Thyroid gland (tissue), 4 donors: ENCODE measurements around the gene TSPAN5. TPM values are rescaled to one million over a fixed set of nuclear protein-coding genes. Genes with fewer than 3 reads are reported as not detected.

Experiments used
- DNase-seq, 2 donors: peaks; one replicate each; pipeline ENCODE4 v3.0.0-alpha.2; 2019
- H3K27ac ChIP-seq, 3 donors: fragments of 200-600 bp; sonication (generic); 1 replicate in 2 of 3; 2 replicates in 1 of 3; pipeline ENCODE4 v1.5.1; 2016 to 2019; ENCODE audit warnings: mild to moderate bottlenecking in 1 of 3, moderate library complexity in 1 of 3
- H3K27me3 ChIP-seq: fragments of 200-600 bp; sonication (generic); one replicate; pipeline ENCODE4 v1.5.1; 2019
- H3K36me3 ChIP-seq, 2 donors: fragments of 200-600 bp; sonication (generic); one replicate each; pipeline ENCODE4 v1.5.1; 2016 to 2019
- H3K4me1 ChIP-seq, 2 donors: fragments of 200-600 bp; sonication (generic); one replicate each; pipeline ENCODE4 v1.5.1; 2017 to 2019
- H3K4me3 ChIP-seq, 3 donors: fragments of 200-600 bp; sonication (generic); replicated peaks in 1 of 3; 1 replicate in 2 of 3; 2 replicates in 1 of 3; pipeline ENCODE4 v1.5.1; 2016; ENCODE audit warnings: mild to moderate bottlenecking in 1 of 3
- H3K9me3 ChIP-seq: fragments of 200-600 bp; sonication (generic); one replicate; pipeline ENCODE4 v1.5.1; 2017
- CTCF ChIP-seq, 6 experiments: fragments of 200-600 bp in 3 of 6; fragments of 450-650 bp in 3 of 6; sonication (generic) in 3 of 6; IDR thresholded peaks; one replicate each; pipeline ENCODE4 v1.5.1; 2016 to 2019; ENCODE audit warnings: antibody characterized with exemption in 6 of 6, mild to moderate bottlenecking in 2 of 6, inconsistent platforms in 1 of 6, moderate library complexity in 1 of 6
- POLR2A ChIP-seq, 2 donors: fragments of 450-650 bp; IDR thresholded peaks; one replicate each; pipeline ENCODE4 v1.6.1; 2017; ENCODE audit warnings: antibody characterized with exemption in 2 of 2, mild to moderate bottlenecking in 2 of 2, moderate library complexity in 1 of 2
- WGBS, 2 donors: methylation state at CpG; one replicate each; pipeline ENCODE4 v1.1.5; 2017; 5-methylcytosine and 5-hydroxymethylcytosine counted together
- intact Hi-C: fragments of 100-400 bp; cut with DNase I; formaldehyde crosslinking; loops from one replicate; pipeline ENCODE4 v1.15.1; 2023
- total RNA-seq, 4 donors: library from RNA; depleted of rRNA; stranded (reverse); fragments of >200 nt; gene quantifications; one replicate each; pipeline ENCODE4 v1.2.3, GENCODE V29; 2016

TSPAN5 gene
- total RNA-seq, 4 donors from 2014 or later: 26.4 to 48.0 (median 29.1) TPM

GRCh38 chr4:98623126-98623802 is 35.1 kb downstream of the TSPAN5 start:
- Histone ChIP-seq H3K4me3 (no peak overlapping the region), H3K27ac (no peak overlapping the region), H3K9me3 (no peaks in the 10 kb centered on the region), H3K36me3 (no peaks in the 10 kb centered on the region), H3K27me3 (no peaks in the 10 kb centered on the region), H3K4me1 (peaks cover 28 to 38% of the 10 kb centered on the region in 2 donors)
- DNase-seq: no peak
- intact Hi-C loops: no loop called here
- 65 to 69% methylated on average over 3 of the region's 3 CpGs for WGBS, 2 donors
- TF ChIP-seq CTCF (IDR thresholded peaks at IDR 0.05) (no peak), POLR2A (IDR thresholded peaks at IDR 0.05) (no peak)

- H3K36me3 ChIP-seq: no peaks in the 10 kb centered on the region
- intact Hi-C loops: no loop called here
- no peak overlapping the region for H3K27ac ChIP-seq
- no peak overlapping the region for H3K4me3 ChIP-seq
- no peaks in the 10 kb centered on the region for H3K27me3 ChIP-seq
- no peaks in the 10 kb centered on the region for H3K9me3 ChIP-seq
- no peak for TF ChIP-seq CTCF (IDR thresholded peaks at IDR 0.05)
- no peak for TF ChIP-seq POLR2A (IDR thresholded peaks at IDR 0.05)
- DNase-seq: no peak
- peaks cover 7 to 13% of the 10 kb centered on the region in 2 donors for H3K4me1 ChIP-seq
- 87 to 89% methylated on average over 9 of the region's 9 CpGs for WGBS, 2 donors
These were observed 38.2 kb downstream of the TSPAN5 start for GRCh38 chr4:98620087-98620784.

- WGBS, 2 donors: 86 to 95% methylated on average over 2 of the region's 2 CpGs
- DNase-seq: no peak
- TF ChIP-seq CTCF (IDR thresholded peaks at IDR 0.05): no peak
- TF ChIP-seq POLR2A (IDR thresholded peaks at IDR 0.05): no peak
- Histone ChIP-seq H3K36me3 (no peaks in the 10 kb centered on the region), H3K27ac (no peak overlapping the region), H3K4me1 (peaks cover 4 to 11% of the 10 kb centered on the region in 2 donors), H3K27me3 (no peaks in the 10 kb centered on the region), H3K4me3 (no peak overlapping the region), H3K9me3 (no peaks in the 10 kb centered on the region)
- intact Hi-C loops: no loop called here
These were observed 39.2 kb downstream of the TSPAN5 start for GRCh38 chr4:98619180-98619579.

- no peaks in the 10 kb centered on the region for H3K36me3 ChIP-seq
- H3K27me3 ChIP-seq: no peaks in the 10 kb centered on the region
- TF ChIP-seq POLR2A (IDR thresholded peaks at IDR 0.05) (no peak), CTCF (IDR thresholded peaks at IDR 0.05) (no peak)
- peaks cover 0 to 8% of the 10 kb centered on the region in 2 donors for H3K4me1 ChIP-seq
- no peaks in the 10 kb centered on the region for H3K9me3 ChIP-seq
- H3K27ac ChIP-seq: no peak overlapping the region
- 93 to 96% methylated on average over 3 of the region's 3 CpGs for WGBS, 2 donors
- no peak overlapping the region for H3K4me3 ChIP-seq
- intact Hi-C loops: no loop called here
- DNase-seq: no peak
These were observed 39.7 kb downstream of the TSPAN5 start for GRCh38 chr4:98618680-98619079.
